HEK293 (cell line): ENCODE measurements around the gene ZNF574.

Experiments
- ZNF501 ChIP-seq: fragments of 450-650 bp; formaldehyde crosslinking; IDR thresholded peaks from 2 replicates; pipeline ENCODE4 v1.5.1; 2016; ENCODE audit warnings: missing biosample characterization, missing genetic modification characterization
- ZSCAN30 ChIP-seq: fragments of 450-650 bp; IDR thresholded peaks from 2 replicates; pipeline ENCODE4 v1.5.1; 2018; ENCODE audit warnings: missing biosample characterization, mild to moderate bottlenecking, missing genetic modification characterization, moderate library complexity
- TF ChIP-seq, protein P1 (sequence below): fragments of 450-650 bp; formaldehyde crosslinking; IDR thresholded peaks from 2 replicates; pipeline ENCODE4 v1.5.1; 2016; ENCODE audit warnings: missing biosample characterization, missing genetic modification characterization

DNA sequence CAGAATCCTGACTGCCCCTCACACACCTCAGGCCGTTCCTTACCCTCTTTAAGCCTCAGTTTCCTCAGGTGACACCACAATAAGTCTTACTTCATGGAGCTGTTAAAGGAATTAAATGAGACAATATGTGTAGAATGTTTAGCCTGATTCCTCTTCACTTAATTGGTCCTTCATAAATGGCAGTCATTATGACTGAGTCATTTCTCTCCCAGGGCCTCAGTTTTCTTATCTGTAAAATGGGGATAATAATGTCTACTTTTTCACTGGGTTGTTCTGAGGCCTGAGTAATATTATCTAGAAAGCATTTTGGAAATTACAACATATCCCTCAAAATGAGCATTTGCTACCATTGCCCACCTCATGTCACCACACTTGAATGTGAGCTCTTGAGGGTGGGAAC lies 34.7 kb downstream of the ZNF574 start:
- TF ChIP-seq, protein P1, sequence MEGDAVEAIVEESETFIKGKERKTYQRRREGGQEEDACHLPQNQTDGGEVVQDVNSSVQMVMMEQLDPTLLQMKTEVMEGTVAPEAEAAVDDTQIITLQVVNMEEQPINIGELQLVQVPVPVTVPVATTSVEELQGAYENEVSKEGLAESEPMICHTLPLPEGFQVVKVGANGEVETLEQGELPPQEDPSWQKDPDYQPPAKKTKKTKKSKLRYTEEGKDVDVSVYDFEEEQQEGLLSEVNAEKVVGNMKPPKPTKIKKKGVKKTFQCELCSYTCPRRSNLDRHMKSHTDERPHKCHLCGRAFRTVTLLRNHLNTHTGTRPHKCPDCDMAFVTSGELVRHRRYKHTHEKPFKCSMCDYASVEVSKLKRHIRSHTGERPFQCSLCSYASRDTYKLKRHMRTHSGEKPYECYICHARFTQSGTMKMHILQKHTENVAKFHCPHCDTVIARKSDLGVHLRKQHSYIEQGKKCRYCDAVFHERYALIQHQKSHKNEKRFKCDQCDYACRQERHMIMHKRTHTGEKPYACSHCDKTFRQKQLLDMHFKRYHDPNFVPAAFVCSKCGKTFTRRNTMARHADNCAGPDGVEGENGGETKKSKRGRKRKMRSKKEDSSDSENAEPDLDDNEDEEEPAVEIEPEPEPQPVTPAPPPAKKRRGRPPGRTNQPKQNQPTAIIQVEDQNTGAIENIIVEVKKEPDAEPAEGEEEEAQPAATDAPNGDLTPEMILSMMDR (tag by site-specific recombination), result no peak
- no peak for TF ChIP-seq ZNF501 (tag by site-specific recombination)
- no peak for TF ChIP-seq ZSCAN30 (tag by site-specific recombination)
